ENCODE measurements around the gene SHISAL2B.
"Not testable (repeated sequence)": the region's sequence is repeated elsewhere in the genome, so short reads cannot be mapped to it uniquely, and the experiment has no call there.

DNA sequence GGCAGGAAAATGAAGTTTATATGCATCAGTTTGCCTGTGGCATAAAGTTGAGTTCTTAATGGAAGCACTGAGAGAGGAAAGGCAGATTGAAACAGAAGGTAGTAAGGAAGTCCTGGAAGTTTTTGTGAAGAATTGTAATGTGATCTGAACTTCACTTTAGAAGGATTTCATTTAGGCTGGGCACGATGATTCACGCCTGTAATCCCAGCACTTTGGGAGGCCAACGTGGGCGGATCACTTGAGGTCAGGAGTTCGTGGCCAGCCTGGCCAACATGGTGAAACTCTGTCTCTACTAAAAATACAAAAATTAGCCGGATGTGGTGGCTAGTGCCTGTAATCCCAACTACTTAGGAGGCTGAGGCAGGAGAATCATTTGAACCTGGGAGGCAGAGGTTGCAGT lies 27.1 kb upstream of the SHISAL2B start:
- not testable (repeated sequence) for TF ChIP-seq POLR2A (IDR thresholded peaks at IDR 0.05)
- TF ChIP-seq, protein P1, sequence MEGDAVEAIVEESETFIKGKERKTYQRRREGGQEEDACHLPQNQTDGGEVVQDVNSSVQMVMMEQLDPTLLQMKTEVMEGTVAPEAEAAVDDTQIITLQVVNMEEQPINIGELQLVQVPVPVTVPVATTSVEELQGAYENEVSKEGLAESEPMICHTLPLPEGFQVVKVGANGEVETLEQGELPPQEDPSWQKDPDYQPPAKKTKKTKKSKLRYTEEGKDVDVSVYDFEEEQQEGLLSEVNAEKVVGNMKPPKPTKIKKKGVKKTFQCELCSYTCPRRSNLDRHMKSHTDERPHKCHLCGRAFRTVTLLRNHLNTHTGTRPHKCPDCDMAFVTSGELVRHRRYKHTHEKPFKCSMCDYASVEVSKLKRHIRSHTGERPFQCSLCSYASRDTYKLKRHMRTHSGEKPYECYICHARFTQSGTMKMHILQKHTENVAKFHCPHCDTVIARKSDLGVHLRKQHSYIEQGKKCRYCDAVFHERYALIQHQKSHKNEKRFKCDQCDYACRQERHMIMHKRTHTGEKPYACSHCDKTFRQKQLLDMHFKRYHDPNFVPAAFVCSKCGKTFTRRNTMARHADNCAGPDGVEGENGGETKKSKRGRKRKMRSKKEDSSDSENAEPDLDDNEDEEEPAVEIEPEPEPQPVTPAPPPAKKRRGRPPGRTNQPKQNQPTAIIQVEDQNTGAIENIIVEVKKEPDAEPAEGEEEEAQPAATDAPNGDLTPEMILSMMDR (IDR thresholded peaks at IDR 0.05) = not testable (repeated sequence)

Data from Peyer's patch (tissue), 4 donors.